22Rv1 (cell line): ENCODE results near the gene KRTAP5-8.

Experiments used
- ZFX ChIP-seq: fragments of 450-650 bp; IDR thresholded peaks from 2 replicates; pipeline ENCODE4 v1.6.1; 2017; ENCODE audit warnings: antibody characterized with exemption, borderline replicate concordance
- TF ChIP-seq, protein P1 (sequence below): fragments of 450-650 bp; IDR thresholded peaks from 2 replicates; pipeline ENCODE4 v1.5.1; 2017; ENCODE audit warnings: mild to moderate bottlenecking

- TF ChIP-seq, protein P1, sequence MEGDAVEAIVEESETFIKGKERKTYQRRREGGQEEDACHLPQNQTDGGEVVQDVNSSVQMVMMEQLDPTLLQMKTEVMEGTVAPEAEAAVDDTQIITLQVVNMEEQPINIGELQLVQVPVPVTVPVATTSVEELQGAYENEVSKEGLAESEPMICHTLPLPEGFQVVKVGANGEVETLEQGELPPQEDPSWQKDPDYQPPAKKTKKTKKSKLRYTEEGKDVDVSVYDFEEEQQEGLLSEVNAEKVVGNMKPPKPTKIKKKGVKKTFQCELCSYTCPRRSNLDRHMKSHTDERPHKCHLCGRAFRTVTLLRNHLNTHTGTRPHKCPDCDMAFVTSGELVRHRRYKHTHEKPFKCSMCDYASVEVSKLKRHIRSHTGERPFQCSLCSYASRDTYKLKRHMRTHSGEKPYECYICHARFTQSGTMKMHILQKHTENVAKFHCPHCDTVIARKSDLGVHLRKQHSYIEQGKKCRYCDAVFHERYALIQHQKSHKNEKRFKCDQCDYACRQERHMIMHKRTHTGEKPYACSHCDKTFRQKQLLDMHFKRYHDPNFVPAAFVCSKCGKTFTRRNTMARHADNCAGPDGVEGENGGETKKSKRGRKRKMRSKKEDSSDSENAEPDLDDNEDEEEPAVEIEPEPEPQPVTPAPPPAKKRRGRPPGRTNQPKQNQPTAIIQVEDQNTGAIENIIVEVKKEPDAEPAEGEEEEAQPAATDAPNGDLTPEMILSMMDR = no peak
- TF ChIP-seq ZFX = no peak
These were observed 38.3 kb upstream of the KRTAP5-8 start for GRCh38 chr11:71499546-71499945.
